8988T (cell line): ENCODE measurements around the gene CALR3.
"Not testable (repeated sequence)": the region's sequence is repeated elsewhere in the genome, so short reads cannot be mapped to it uniquely, and the experiment has no call there.

ENCODE experiments used
- DNase-seq: peaks from one replicate; pipeline ENCODE4 v3.0.0; 2011

The CALR3 gene, protein sequence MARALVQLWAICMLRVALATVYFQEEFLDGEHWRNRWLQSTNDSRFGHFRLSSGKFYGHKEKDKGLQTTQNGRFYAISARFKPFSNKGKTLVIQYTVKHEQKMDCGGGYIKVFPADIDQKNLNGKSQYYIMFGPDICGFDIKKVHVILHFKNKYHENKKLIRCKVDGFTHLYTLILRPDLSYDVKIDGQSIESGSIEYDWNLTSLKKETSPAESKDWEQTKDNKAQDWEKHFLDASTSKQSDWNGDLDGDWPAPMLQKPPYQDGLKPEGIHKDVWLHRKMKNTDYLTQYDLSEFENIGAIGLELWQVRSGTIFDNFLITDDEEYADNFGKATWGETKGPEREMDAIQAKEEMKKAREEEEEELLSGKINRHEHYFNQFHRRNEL

GRCh38 chr19:16495982-16496612 is at the start of gene CALR3, which contains the start of gene C19orf44:
Gene CALR3, minus strand, starts transcription at chr19:16496167. Its CDS starts 38 bp downstream, at chr19:16496129.
Gene C19orf44, plus strand, starts transcription at chr19:16496394. Its CDS starts 4,399 bp downstream, at chr19:16500793.
- peak; percentile 47 for DNase-seq

DNA sequence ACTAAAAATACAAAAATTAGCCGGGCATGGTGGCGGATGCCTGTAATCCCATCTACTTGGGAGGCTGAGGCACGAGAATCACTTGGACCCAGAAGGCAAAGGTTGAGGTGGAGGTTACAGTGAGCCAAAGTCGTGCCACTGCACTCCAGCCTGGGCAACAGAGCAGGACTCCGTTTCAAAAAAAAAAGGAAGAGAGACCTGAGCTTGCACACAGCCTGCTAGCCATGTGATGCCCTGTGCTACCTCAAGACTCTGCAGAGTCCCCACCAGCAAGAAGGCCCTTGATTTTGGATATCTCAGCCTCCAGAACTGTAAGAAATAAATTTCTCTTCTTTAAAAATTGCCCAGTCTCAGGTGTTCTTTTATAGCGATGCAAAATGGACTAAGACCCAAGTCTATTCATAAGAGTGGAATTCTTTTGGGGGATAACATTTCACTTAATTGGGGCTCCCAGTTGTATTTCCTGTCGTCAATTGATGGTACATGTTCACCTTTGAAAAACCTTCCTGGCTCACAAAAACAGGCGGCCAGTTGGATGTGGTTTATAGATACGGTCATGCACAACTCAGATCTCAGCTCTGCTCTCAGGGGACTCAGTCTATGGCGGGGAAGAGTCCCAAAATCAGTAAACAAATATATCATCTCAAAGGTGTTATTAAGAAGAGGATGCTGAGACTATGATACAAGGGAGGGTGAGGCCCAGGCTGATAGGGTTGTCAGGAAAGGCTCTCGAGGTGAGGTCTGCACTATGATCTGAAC is 48.7 kb upstream of the CALR3 start:
- DNase-seq, result no peak

DNA sequence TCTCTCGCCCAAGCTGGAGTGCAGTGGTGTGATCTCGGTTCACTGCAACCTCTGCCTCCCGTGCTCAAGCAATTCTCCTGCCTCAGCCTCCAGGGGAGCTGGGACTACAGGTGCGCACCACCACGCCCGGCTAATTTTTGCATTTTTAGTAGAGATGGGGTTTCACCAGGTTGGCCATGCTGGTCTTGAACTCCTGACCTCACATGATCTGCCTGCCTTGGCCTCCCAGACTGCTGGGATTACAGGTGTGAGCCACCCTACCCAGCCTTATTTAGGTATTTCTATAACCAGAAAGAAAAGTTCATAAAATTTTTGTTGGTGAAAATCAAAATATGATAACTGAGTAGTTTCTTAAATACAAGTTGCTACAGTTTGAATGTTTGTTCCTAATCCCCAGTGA is 47.8 kb upstream of the CALR3 start:
- DNase-seq, result not testable (repeated sequence)

- no peak for DNase-seq
Measured at GRCh38 chr19:16542910-16543472, 47.0 kb upstream of the CALR3 start.

- peak; percentile 81 for DNase-seq
Measured at GRCh38 chr19:16542045-16542909, 46.3 kb upstream of the CALR3 start, which contains the start of gene CHERP. Gene CHERP, minus strand, starts transcription at chr19:16542437. Its CDS starts 59 bp downstream, at chr19:16542378.

DNA sequence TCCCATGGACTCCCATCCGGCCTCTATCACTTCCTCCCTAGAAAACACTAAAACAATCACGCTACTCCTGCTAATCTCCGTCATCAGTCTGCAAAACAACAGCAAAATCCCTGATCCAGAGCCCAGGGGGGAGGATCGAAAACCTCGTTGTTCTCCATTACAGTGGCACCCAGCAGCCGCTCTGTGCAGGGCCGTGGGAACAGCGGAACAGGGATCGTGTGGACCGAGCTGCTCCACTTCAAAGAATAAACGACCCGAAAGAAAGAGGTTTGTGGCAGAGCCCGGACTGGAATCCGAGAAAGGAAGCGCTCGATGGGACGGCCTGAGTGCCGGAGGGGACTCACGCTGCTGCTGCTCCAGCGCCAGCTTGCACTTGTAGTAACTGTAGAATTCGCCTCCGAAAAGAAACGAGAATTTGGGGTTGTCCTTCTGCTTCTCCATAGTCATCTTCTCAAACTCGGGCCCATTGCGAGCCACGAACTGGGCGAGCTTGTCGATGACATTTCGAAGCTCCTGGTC is 45.6 kb upstream of the CALR3 start:
- DNase-seq, result no peak

- DNase-seq, result no peak
Measured at GRCh38 chr19:16540948-16541347, 45.0 kb upstream of the CALR3 start.

GRCh38 chr19:16537111-16537510 is 41.1 kb upstream of the CALR3 start:
- DNase-seq, result no peak

DNA sequence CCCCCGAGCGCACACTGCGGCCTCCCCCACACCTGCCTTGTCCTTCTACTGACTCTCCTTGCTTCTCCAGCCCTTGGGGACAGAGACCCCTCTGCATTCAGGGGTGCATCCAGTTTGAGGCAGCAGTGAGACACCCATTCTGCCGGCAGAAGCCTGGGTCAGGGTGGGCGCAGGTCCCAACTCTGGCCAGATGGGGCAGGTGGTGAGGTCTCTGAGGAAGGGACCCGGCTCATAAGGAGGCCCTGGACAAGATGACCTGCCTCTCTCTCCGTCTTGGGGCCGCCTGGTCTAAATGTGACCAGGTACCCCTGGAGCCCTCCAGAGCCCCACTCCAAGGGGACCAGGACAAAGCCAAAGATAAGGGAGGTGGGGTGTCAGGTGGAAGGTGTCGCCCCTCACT is 40.2 kb upstream of the CALR3 start:
- DNase-seq, result peak; percentile 70

- no peak for DNase-seq
Measured at GRCh38 chr19:16535381-16535780, 39.4 kb upstream of the CALR3 start.

GRCh38 chr19:16532440-16533234 is 36.7 kb upstream of the CALR3 start:
- no peak for DNase-seq

DNA sequence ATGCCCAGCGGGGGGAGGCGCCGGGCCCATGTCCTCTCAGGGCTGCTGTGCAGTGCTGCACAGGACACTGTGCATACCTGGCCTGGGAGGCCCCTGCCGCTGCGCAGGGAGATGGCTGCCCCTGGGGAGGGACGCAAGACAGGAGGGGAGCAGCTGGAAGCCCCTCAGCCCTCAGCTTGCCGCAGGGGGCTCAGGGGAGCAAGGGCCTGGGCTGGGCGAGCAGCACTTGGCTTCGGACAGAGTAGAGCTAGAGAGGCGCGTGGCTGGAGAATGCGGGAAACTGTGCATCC is 35.4 kb upstream of the CALR3 start:
- DNase-seq, result no peak

DNA sequence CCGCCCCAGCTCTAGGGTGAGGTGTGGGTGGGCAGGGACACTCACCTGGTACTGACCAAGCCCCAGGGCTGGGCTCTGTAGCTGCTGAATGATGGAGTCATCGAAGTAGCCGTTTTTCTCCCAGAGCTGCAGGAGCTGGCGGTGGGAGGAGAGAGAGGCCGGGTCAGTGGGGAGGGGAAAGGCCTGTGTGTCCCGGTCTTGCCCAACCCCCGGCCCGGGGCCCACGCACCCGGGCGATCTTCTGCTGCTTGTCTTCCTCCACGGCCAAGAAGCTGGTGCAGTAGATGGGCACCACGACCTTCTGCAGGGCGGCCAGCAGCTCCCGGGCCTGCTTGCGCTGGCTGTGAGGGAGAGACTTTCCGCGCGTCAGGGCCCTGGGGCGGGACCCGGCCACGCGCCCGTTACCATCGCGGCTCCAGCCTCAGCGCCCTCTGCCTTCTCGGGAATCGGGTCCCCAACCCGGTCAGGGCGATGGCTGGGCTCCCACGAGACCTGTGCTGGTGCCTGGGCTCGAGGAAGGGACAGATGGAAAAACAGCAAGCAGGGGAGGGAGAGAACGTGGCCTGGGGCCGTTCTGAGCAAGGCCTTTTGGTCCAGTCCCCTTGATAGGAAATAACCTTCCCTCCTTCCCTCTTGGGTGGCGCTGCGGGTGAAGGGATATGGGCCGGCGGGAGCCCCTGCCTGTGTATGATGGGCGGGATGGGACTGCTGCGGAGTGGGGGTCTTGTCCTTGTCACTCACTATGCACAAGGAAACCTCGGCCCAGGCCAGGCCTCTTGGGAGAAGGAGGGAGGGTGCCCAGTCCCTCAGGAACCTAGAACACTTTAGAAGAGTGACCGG is 34.8 kb upstream of the CALR3 start:
- no peak for DNase-seq

- DNase-seq, result no peak
Measured at GRCh38 chr19:16529466-16530144, 33.6 kb upstream of the CALR3 start.

- peak; percentile 73 for DNase-seq
Measured at GRCh38 chr19:16527971-16528521, 32.1 kb upstream of the CALR3 start.

DNA sequence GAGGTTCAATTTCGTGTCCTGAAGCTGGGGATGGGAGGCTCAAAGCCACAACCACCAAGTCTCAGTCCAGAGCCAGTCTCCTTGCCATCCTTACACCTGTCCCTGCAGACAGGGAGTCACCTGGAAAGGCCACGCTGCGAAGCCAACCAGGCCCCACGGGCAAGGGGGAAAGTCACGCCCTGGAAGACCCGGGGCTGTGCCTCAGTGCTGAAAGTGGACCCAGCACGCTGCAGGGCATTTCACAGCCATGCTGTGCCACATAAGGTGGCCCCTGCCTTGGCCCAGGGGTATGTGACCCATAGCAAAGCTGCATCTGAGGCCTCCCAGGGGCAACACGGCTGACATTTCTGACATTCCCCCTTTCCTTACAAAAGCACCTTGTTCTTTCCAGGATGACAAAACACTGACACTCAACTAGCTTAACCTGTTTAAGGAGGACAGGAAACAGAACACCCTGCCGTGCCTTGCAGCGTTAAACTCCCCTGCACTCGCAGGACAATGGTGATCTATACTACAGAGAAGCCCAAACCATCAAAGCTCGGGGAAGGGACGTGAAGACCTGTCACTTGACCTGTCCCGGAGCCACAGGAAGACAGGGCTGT is 31.5 kb upstream of the CALR3 start:
- DNase-seq, result no peak

- DNase-seq, result no peak
Measured at GRCh38 chr19:16525751-16526481, 29.9 kb upstream of the CALR3 start.
